HL-60 (cell line): ENCODE results near the gene BPIFB3.

Source experiments
- DNase-seq, 2 experiments: peaks; one replicate each; pipeline ENCODE4 v3.0.0-alpha.2; 2010 to 2020; ENCODE audit warnings: low read depth in 1 of 2, low spot score in 1 of 2
- H3K27ac ChIP-seq: fragments of 250-450 bp; sonication (Bioruptor Pico); replicated peaks from 2 replicates; pipeline ENCODE4 v1.5.1; 2020; ENCODE audit warnings: mild to moderate bottlenecking, moderate library complexity
- H3K27me3 ChIP-seq: fragments of 250-450 bp; sonication (Bioruptor Pico); 2 replicates; pipeline ENCODE4 v1.5.1; 2021; ENCODE audit warnings: mild to moderate bottlenecking, moderate library complexity; ENCODE audit not compliant: insufficient read depth, poor library complexity, severe bottlenecking
- H3K4me3 ChIP-seq: replicated peaks from 2 replicates; pipeline ENCODE4 v1.5.1; 2011; ENCODE audit warnings: mild to moderate bottlenecking, control low read depth, low read length; ENCODE audit not compliant: insufficient read depth
- GABPA ChIP-seq: IDR thresholded peaks from 2 replicates; pipeline ENCODE4 v1.6.1; 2012; ENCODE audit warnings: low read depth
- POLR2AphosphoS5 ChIP-seq: IDR thresholded peaks from 2 replicates; pipeline ENCODE4 v1.6.1; 2012; ENCODE audit warnings: low read depth
- SPI1 ChIP-seq: IDR thresholded peaks from 2 replicates; pipeline ENCODE4 v1.6.1; 2012; ENCODE audit warnings: low read depth, mild to moderate bottlenecking, borderline replicate concordance
- TF ChIP-seq, protein P1 (sequence below): IDR thresholded peaks from 2 replicates; pipeline ENCODE4 v1.6.1; 2012; ENCODE audit warnings: low read depth; ENCODE audit not compliant: insufficient replicate concordance
- TF ChIP-seq, protein P2 (sequence below): IDR thresholded peaks from one replicate; pipeline ENCODE4 v1.5.1; 2011; ENCODE audit warnings: low read length, control low read depth, inconsistent platforms; ENCODE audit not compliant: insufficient read depth

BPIFB3 gene

GRCh38 chr20:33038243-33038642 lies 15.5 kb upstream of the BPIFB3 start:
- H3K4me3 ChIP-seq = no peak overlapping the region
- DNase-seq = no peak
- TF ChIP-seq SPI1 = no peak
- no peak for TF ChIP-seq GABPA
- TF ChIP-seq, protein P1, sequence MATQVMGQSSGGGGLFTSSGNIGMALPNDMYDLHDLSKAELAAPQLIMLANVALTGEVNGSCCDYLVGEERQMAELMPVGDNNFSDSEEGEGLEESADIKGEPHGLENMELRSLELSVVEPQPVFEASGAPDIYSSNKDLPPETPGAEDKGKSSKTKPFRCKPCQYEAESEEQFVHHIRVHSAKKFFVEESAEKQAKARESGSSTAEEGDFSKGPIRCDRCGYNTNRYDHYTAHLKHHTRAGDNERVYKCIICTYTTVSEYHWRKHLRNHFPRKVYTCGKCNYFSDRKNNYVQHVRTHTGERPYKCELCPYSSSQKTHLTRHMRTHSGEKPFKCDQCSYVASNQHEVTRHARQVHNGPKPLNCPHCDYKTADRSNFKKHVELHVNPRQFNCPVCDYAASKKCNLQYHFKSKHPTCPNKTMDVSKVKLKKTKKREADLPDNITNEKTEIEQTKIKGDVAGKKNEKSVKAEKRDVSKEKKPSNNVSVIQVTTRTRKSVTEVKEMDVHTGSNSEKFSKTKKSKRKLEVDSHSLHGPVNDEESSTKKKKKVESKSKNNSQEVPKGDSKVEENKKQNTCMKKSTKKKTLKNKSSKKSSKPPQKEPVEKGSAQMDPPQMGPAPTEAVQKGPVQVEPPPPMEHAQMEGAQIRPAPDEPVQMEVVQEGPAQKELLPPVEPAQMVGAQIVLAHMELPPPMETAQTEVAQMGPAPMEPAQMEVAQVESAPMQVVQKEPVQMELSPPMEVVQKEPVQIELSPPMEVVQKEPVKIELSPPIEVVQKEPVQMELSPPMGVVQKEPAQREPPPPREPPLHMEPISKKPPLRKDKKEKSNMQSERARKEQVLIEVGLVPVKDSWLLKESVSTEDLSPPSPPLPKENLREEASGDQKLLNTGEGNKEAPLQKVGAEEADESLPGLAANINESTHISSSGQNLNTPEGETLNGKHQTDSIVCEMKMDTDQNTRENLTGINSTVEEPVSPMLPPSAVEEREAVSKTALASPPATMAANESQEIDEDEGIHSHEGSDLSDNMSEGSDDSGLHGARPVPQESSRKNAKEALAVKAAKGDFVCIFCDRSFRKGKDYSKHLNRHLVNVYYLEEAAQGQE = no peak
- TF ChIP-seq, protein P2, sequence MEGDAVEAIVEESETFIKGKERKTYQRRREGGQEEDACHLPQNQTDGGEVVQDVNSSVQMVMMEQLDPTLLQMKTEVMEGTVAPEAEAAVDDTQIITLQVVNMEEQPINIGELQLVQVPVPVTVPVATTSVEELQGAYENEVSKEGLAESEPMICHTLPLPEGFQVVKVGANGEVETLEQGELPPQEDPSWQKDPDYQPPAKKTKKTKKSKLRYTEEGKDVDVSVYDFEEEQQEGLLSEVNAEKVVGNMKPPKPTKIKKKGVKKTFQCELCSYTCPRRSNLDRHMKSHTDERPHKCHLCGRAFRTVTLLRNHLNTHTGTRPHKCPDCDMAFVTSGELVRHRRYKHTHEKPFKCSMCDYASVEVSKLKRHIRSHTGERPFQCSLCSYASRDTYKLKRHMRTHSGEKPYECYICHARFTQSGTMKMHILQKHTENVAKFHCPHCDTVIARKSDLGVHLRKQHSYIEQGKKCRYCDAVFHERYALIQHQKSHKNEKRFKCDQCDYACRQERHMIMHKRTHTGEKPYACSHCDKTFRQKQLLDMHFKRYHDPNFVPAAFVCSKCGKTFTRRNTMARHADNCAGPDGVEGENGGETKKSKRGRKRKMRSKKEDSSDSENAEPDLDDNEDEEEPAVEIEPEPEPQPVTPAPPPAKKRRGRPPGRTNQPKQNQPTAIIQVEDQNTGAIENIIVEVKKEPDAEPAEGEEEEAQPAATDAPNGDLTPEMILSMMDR = no peak
- no peak overlapping the region for H3K27ac ChIP-seq
- H3K27me3 ChIP-seq = no peaks in the 10 kb centered on the region

- Histone ChIP-seq H3K27me3 (no peaks in the 10 kb centered on the region), H3K27ac (no peak overlapping the region), H3K4me3 (no peak overlapping the region)
- DNase-seq = no peak
- TF ChIP-seq POLR2AphosphoS5 (no peak), GABPA (no peak), SPI1 (no peak)
- TF ChIP-seq, protein P1 = no peak
- TF ChIP-seq, protein P2 = no peak
Observed at GRCh38 chr20:33042430-33042829, 11.3 kb upstream of the BPIFB3 start.

DNA sequence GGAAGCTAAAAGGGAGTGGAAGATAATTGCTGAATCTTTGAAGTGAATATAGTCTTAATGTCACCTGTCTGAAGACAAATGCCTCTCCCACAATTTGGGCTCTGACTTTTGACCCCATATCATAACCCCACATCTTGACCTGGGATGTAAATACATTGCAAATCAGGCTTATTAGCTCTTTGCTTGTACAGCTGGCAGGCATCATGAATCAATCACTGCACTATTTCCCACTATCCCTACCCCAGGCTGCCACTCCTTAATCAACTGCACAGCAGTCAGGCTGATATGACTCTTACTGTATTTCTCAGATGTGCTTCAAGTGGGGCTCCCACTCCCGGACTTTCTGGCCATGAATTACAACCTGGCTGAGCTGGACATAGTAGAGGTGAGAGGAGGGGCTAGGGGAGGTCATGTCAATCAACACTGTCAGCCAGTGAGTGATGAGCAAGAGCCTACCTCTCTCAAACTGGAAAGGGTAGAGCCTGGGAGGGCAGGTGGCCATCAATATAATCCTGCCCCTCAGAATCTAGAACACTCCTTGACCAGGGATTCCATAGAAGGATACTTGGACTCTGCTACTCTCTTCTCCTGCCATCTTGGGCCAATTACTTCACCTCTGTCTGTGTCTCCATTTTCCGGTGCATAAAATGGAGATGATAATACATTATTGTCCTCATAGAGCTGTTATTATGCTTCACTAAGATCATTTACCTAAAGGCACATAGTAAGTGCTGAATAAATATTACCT lies 10.5 kb upstream of the BPIFB3 start:
- Histone ChIP-seq H3K27ac (no peak overlapping the region), H3K4me3 (no peak overlapping the region), H3K27me3 (no peaks in the 10 kb centered on the region)
- DNase-seq = no peak
- TF ChIP-seq POLR2AphosphoS5 (no peak), GABPA (no peak), SPI1 (no peak)
- TF ChIP-seq, protein P1 = no peak
- TF ChIP-seq, protein P2 = no peak
